ENCODE results near the gene SLC9A9.

GRCh38 chr3:143562789-143563188, 285.5 kb downstream of the SLC9A9 start:
- TF ChIP-seq CEBPB (IDR thresholded peaks at IDR 0.05; ENCODE audit: borderline replicate concordance in 1 of 2, low read depth in 2 of 2, low read length in 2 of 2) (no peak), FOXM1 (IDR thresholded peaks at IDR 0.05; ENCODE audit: low read depth, low read length) (no peak), CTCF (IDR thresholded peaks at IDR 0.05 in 2 of 3, conservative IDR thresholded peaks at IDR 0.05 in 1 of 3; ENCODE audit: control insufficient read depth in 2 of 3, extremely low read depth in 1 of 3, insufficient read depth in 1 of 3, low read depth in 3 of 3, low read length in 3 of 3) (no peak), POLR2AphosphoS5 (IDR thresholded peaks at IDR 0.05; ENCODE audit: low read length) (no peak), USF1 (IDR thresholded peaks at IDR 0.05; ENCODE audit: borderline replicate concordance, extremely low read length, insufficient read depth, low read depth, low read length) (no peak), SREBF2 (IDR thresholded peaks at IDR 0.05; ENCODE audit: low read length) (no peak), RCOR1 (conservative IDR thresholded peaks at IDR 0.05; ENCODE audit: low read depth, low read length) (no peak)
